ENCODE data around the gene KIF13A. TPM values are rescaled to one million over a fixed set of nuclear protein-coding genes. Genes with fewer than 3 reads are reported as not detected.
"Not testable (repeated sequence)": the region's sequence is repeated elsewhere in the genome, so short reads cannot be mapped to it uniquely, and the experiment has no call there.

The KIF13A gene
- total RNA-seq, 1 experiment from 2014 or later, result 49.3 TPM

- H3K27me3 ChIP-seq (ENCODE audit: control insufficient read depth, insufficient read depth, low read length), result no peaks in the 10 kb centered on the region
- intact Hi-C loops (cut with micrococcal nuclease; ENCODE audit: unreplicated experiment) (no loop called here), in situ Hi-C loops (cut with HindIII; ENCODE audit: low pct_unique_long_range_greater_than_20kb, low sequenced_read_pairs) (no loop called here)
- TF ChIP-seq SIN3A (IDR thresholded peaks at IDR 0.05; ENCODE audit: borderline replicate concordance, insufficient read depth, low read depth, low read length) (no peak), CTCF (IDR thresholded peaks at IDR 0.05) (no peak), REST (IDR thresholded peaks at IDR 0.05; ENCODE audit: insufficient read depth in 1 of 2, low read depth in 2 of 2, low read length in 1 of 2) (no peak), TCF7L2 (IDR thresholded peaks at IDR 0.05; ENCODE audit: low read depth, low read length) (no peak), POLR2AphosphoS5 (IDR thresholded peaks at IDR 0.05; ENCODE audit: low read depth, low read length) (no peak)
- CTCF ChIA-PET, result no interaction called here
- POLR2A ChIA-PET, result no interaction called here
- no peak overlapping the region for H3K27ac ChIP-seq (ENCODE audit: low read length)
- no peak overlapping the region for H3K4me3 ChIP-seq (ENCODE audit: low read depth in 2 of 2, low read length in 2 of 2)
- ATAC-seq, result no peak
- H3K9me3 ChIP-seq (ENCODE audit: control insufficient read depth, insufficient read depth, low read depth, low read length), result no peaks in the 10 kb centered on the region
- no peaks in the 10 kb centered on the region for H3K4me1 ChIP-seq (ENCODE audit: control insufficient read depth, insufficient read depth, low read length)
- no peak for DNase-seq (ENCODE audit: low read depth, low spot score)
- BruUV-seq (replicated peaks), result no TSS peak
- no peaks in the 10 kb centered on the region for H3K36me3 ChIP-seq (ENCODE audit: control insufficient read depth, insufficient read depth, low read length)
Measured at GRCh38 chr6:17758119-17758518, 229.3 kb downstream of the KIF13A start.

- intact Hi-C loops (cut with micrococcal nuclease; ENCODE audit: unreplicated experiment) (no loop called here), in situ Hi-C loops (cut with HindIII; ENCODE audit: low pct_unique_long_range_greater_than_20kb, low sequenced_read_pairs) (no loop called here)
- Histone ChIP-seq H3K27me3 (ENCODE audit: control insufficient read depth, insufficient read depth, low read length) (no peaks in the 10 kb centered on the region), H3K4me1 (ENCODE audit: control insufficient read depth, insufficient read depth, low read length) (no peaks in the 10 kb centered on the region), H3K9me3 (ENCODE audit: control insufficient read depth, insufficient read depth, low read depth, low read length) (no peaks in the 10 kb centered on the region), H3K4me3 (ENCODE audit: low read depth in 2 of 2, low read length in 2 of 2) (no peak overlapping the region), H3K27ac (ENCODE audit: low read length) (no peak overlapping the region), H3K36me3 (ENCODE audit: control insufficient read depth, insufficient read depth, low read length) (no peaks in the 10 kb centered on the region)
- no peak for DNase-seq (ENCODE audit: low read depth, low spot score)
- no peak for ATAC-seq
- no TSS peak for BruUV-seq (replicated peaks)
- ChIA-PET CTCF (no interaction called here), POLR2A (interaction anchor here (1.2 kb wide), 1 partner anchor 7 kb away, joined by 3 read pairs; no protein-coding TSS in a partner anchor)
- TF ChIP-seq POLR2AphosphoS5 (IDR thresholded peaks at IDR 0.05; ENCODE audit: low read depth, low read length), result no peak
- no peak for TF ChIP-seq SIN3A (IDR thresholded peaks at IDR 0.05; ENCODE audit: borderline replicate concordance, insufficient read depth, low read depth, low read length)
- TF ChIP-seq REST (IDR thresholded peaks at IDR 0.05; ENCODE audit: insufficient read depth in 1 of 2, low read depth in 2 of 2, low read length in 1 of 2), result no peak
- TF ChIP-seq TCF7L2 (IDR thresholded peaks at IDR 0.05; ENCODE audit: low read depth, low read length), result no peak
- no peak for TF ChIP-seq CTCF (IDR thresholded peaks at IDR 0.05)
Measured at GRCh38 chr6:17754254-17754653, 233.2 kb downstream of the KIF13A start.

GRCh38 chr6:17745324-17745723, 242.1 kb downstream of the KIF13A start:
- H3K27me3 ChIP-seq (ENCODE audit: control insufficient read depth, insufficient read depth, low read length); intact Hi-C loops (cut with micrococcal nuclease; ENCODE audit: unreplicated experiment); H3K4me3 ChIP-seq (ENCODE audit: low read depth in 2 of 2, low read length in 2 of 2); BruUV-seq (replicated peaks); DNase-seq (ENCODE audit: low read depth, low spot score); H3K27ac ChIP-seq (ENCODE audit: low read length); ATAC-seq; in situ Hi-C loops (cut with HindIII; ENCODE audit: low pct_unique_long_range_greater_than_20kb, low sequenced_read_pairs); H3K36me3 ChIP-seq (ENCODE audit: control insufficient read depth, insufficient read depth, low read length); H3K4me1 ChIP-seq (ENCODE audit: control insufficient read depth, insufficient read depth, low read length); CTCF ChIA-PET; H3K9me3 ChIP-seq (ENCODE audit: control insufficient read depth, insufficient read depth, low read depth, low read length): not testable (repeated sequence)
- POLR2A ChIA-PET, result interaction anchor here (0.6 kb wide), 1 partner anchor 310 kb away, joined by 3 read pairs; no protein-coding TSS in a partner anchor

All from Panc1 (cell line).